GM23248 (cell line): Measurements from ENCODE around the gene SMARCAL1. TPM values are rescaled to one million over a fixed set of nuclear protein-coding genes. Genes with fewer than 3 reads are reported as not detected.
A peak's percentile ranks its signal among the peaks of the same experiment; 100 is the strongest.
"Not testable (repeated sequence)": the region's sequence is repeated elsewhere in the genome, so short reads cannot be mapped to it uniquely, and the experiment has no call there.

Experiments
- DNase-seq: peaks from one replicate; pipeline ENCODE4 v3.0.0-alpha.2; 2015
- H2AFZ ChIP-seq: fragments of 200-600 bp; sonication (generic); 2 replicates; pipeline ENCODE4 v1.6.1; 2016; ENCODE audit warnings: antibody characterized with exemption
- H3F3A ChIP-seq: fragments of 200-600 bp; sonication (generic); 2 replicates; pipeline ENCODE4 v1.6.1; 2016; ENCODE audit warnings: mild to moderate bottlenecking, antibody characterized with exemption, mixed run types; ENCODE audit not compliant: insufficient read depth
- H3K27ac ChIP-seq: fragments of 200-600 bp; sonication (generic); 2 replicates; pipeline ENCODE4 v1.5.1; 2016; ENCODE audit warnings: mild to moderate bottlenecking
- H3K27me3 ChIP-seq: fragments of 200-600 bp; sonication (generic); replicated peaks from 2 replicates; pipeline ENCODE4 v1.6.1; 2016; ENCODE audit warnings: mild to moderate bottlenecking; ENCODE audit not compliant: insufficient read depth
- H3K36me3 ChIP-seq: fragments of 200-600 bp; sonication (generic); 2 replicates; pipeline ENCODE4 v1.6.1; 2016; ENCODE audit warnings: low read depth, mild to moderate bottlenecking
- H3K4me1 ChIP-seq: fragments of 200-600 bp; sonication (generic); 2 replicates; pipeline ENCODE4 v1.6.1; 2016; ENCODE audit warnings: mild to moderate bottlenecking; ENCODE audit not compliant: insufficient read depth
- H3K4me2 ChIP-seq: fragments of 200-600 bp; sonication (generic); one replicate; pipeline ENCODE4 v1.6.1; 2016; ENCODE audit warnings: mild to moderate bottlenecking; ENCODE audit not compliant: unreplicated experiment
- H3K4me3 ChIP-seq: fragments of 200-600 bp; sonication (generic); 2 replicates; pipeline ENCODE4 v1.5.1; 2016; ENCODE audit warnings: mild to moderate bottlenecking
- H3K79me2 ChIP-seq: fragments of 200-600 bp; sonication (generic); 2 replicates; pipeline ENCODE4 v1.6.1; 2016; ENCODE audit warnings: mild to moderate bottlenecking; ENCODE audit not compliant: insufficient read depth
- H3K9ac ChIP-seq: fragments of 200-600 bp; sonication (generic); 2 replicates; pipeline ENCODE4 v1.6.1; 2016; ENCODE audit warnings: mild to moderate bottlenecking
- H3K9me2 ChIP-seq: fragments of 200-600 bp; sonication (generic); 2 replicates; pipeline ENCODE4 v1.6.1; 2016; ENCODE audit warnings: mixed run types, mild to moderate bottlenecking, moderate library complexity; ENCODE audit not compliant: insufficient read depth
- H3K9me3 ChIP-seq: fragments of 200-600 bp; sonication (generic); one replicate; pipeline ENCODE4 v1.6.1; 2017; ENCODE audit warnings: low read depth
- H4K20me1 ChIP-seq: fragments of 200-600 bp; sonication (generic); 2 replicates; pipeline ENCODE4 v1.6.0; 2016; ENCODE audit not compliant: insufficient read depth
- EZH2 ChIP-seq: fragments of 200-600 bp; sonication (generic); IDR thresholded peaks from 2 replicates; pipeline ENCODE4 v1.6.1; 2018; ENCODE audit warnings: antibody characterized with exemption, mild to moderate bottlenecking; ENCODE audit not compliant: insufficient read depth, poor library complexity, severe bottlenecking
- EZH2phosphoT487 ChIP-seq: fragments of 200-600 bp; sonication (generic); IDR thresholded peaks from 2 replicates; pipeline ENCODE4 v1.6.1; 2018; ENCODE audit warnings: antibody characterized with exemption, moderate library complexity, mild to moderate bottlenecking, low read depth; ENCODE audit not compliant: insufficient read depth
- WGBS, 2 experiments: methylation state at CpG; one replicate each; pipeline ENCODE4 v1.1.6; 2015 to 2017; ENCODE audit warnings: low lambda C conversion rate in 2 of 2, low coverage in 1 of 2; ENCODE audit errors: missing lambda C conversion rate in 2 of 2; 5-methylcytosine and 5-hydroxymethylcytosine counted together
- in situ Hi-C: fragments of 300-500 bp; cut with MboI; formaldehyde crosslinking; loops from 2 replicates; pipeline ENCODE4 v1.15.0; 2020
- polyA plus RNA-seq: library from polyadenylated mRNA; unstranded; fragments of >200 nt; fragmentation: Nextera tagmentation; extraction: Ambion mirVana; gene quantifications from 2 replicates; pipeline ENCODE4 v1.2.1, GENCODE V29; 2016
- total RNA-seq: library from RNA; depleted of rRNA; stranded (reverse); fragments of >200 nt; shearing (Covaris generic); gene quantifications from 2 replicates; pipeline ENCODE4 v1.2.3, GENCODE V29; 2014

SMARCAL1 gene
- total and polyA plus RNA-seq, 2 experiments from 2014 or later: 10.9 to 30.5 TPM

GRCh38 chr2:216372761-216373291, 39.5 kb upstream of the SMARCAL1 start:
- Histone ChIP-seq H3K36me3 (no peaks in the 10 kb centered on the region), H3K4me3 (peak overlapping the region; percentile 76), H3F3A (peaks cover 26% of the 10 kb centered on the region), H3K27me3 (no peaks in the 10 kb centered on the region), H2AFZ (no peak overlapping the region), H3K79me2 (peaks cover 34% of the 10 kb centered on the region), H3K9ac (peak overlapping the region; percentile 55), H3K9me3 (no peaks in the 10 kb centered on the region), H3K4me1 (peaks cover 37% of the 10 kb centered on the region), H4K20me1 (no peaks in the 10 kb centered on the region), H3K27ac (peak overlapping the region; percentile 89), H3K9me2 (no peaks in the 10 kb centered on the region), H3K4me2 (peak overlapping the region; percentile 96)
- peak; percentile 88 for DNase-seq
- in situ Hi-C loops: no loop called here
- TF ChIP-seq EZH2: no peak
- TF ChIP-seq EZH2phosphoT487: no peak
- 1 to 2% methylated on average over 6 of the region's 6 CpGs for WGBS, 2 experiments

GRCh38 chr2:216373896-216374295, 38.4 kb upstream of the SMARCAL1 start:
- Histone ChIP-seq H3K9ac (no peak overlapping the region), H3K79me2 (peaks cover 23% of the 10 kb centered on the region), H3K36me3 (no peaks in the 10 kb centered on the region), H3K4me2 (peak overlapping the region; percentile 27), H2AFZ (no peak overlapping the region), H3K9me3 (no peaks in the 10 kb centered on the region), H3K27me3 (no peaks in the 10 kb centered on the region), H3K4me1 (peaks cover 31% of the 10 kb centered on the region), H3K4me3 (no peak overlapping the region), H3K27ac (peak overlapping the region; percentile 31), H3K9me2 (no peaks in the 10 kb centered on the region), H4K20me1 (no peaks in the 10 kb centered on the region), H3F3A (peaks cover 26% of the 10 kb centered on the region)
- DNase-seq: no peak
- in situ Hi-C loops: no loop called here
- no peak for TF ChIP-seq EZH2phosphoT487
- TF ChIP-seq EZH2: no peak

- no peak overlapping the region for H2AFZ ChIP-seq
- H3K27me3 ChIP-seq: no peaks in the 10 kb centered on the region
- H3K4me1 ChIP-seq: peaks cover 28% of the 10 kb centered on the region
- no peaks in the 10 kb centered on the region for H3K9me2 ChIP-seq
- H3K4me3 ChIP-seq: no peak overlapping the region
- no peak overlapping the region for H3K4me2 ChIP-seq
- no peaks in the 10 kb centered on the region for H3K9me3 ChIP-seq
- H3F3A ChIP-seq: peaks cover 26% of the 10 kb centered on the region
- in situ Hi-C loops: no loop called here
- H4K20me1 ChIP-seq: no peaks in the 10 kb centered on the region
- H3K9ac ChIP-seq: no peak overlapping the region
- DNase-seq: peak; percentile 19
- H3K36me3 ChIP-seq: no peaks in the 10 kb centered on the region
- 30 to 32% methylated on average over 1 of the region's 1 CpG for WGBS, 2 experiments
- H3K27ac ChIP-seq: no peak overlapping the region
- TF ChIP-seq EZH2 (no peak), EZH2phosphoT487 (no peak)
- peaks cover 10% of the 10 kb centered on the region for H3K79me2 ChIP-seq
Observed at GRCh38 chr2:216375286-216375685, 37.0 kb upstream of the SMARCAL1 start.

- 0 out of 2 replicates have a peak, but pooled peaks cover 10% of the 10 kb centered on the region for H3F3A ChIP-seq
- no peak for TF ChIP-seq EZH2
- in situ Hi-C loops: no loop called here
- no peaks in the 10 kb centered on the region for H3K36me3 ChIP-seq
- no peak overlapping the region for H3K27ac ChIP-seq
- H3K4me1 ChIP-seq: peaks cover 9% of the 10 kb centered on the region
- H3K4me2 ChIP-seq: no peak overlapping the region
- no peaks in the 10 kb centered on the region for H4K20me1 ChIP-seq
- no peaks in the 10 kb centered on the region for H3K79me2 ChIP-seq
- no peak for DNase-seq
- no peaks in the 10 kb centered on the region for H3K27me3 ChIP-seq
- no peak overlapping the region for H2AFZ ChIP-seq
- no peak overlapping the region for H3K9ac ChIP-seq
- H3K4me3 ChIP-seq: no peak overlapping the region
- WGBS, 2 experiments: 77 to 79% methylated on average over 5 of the region's 5 CpGs
- H3K9me2 ChIP-seq: no peaks in the 10 kb centered on the region
- H3K9me3 ChIP-seq: no peaks in the 10 kb centered on the region
Observed at GRCh38 chr2:216379977-216380376, 32.3 kb upstream of the SMARCAL1 start.

GRCh38 chr2:216384409-216384808, 27.9 kb upstream of the SMARCAL1 start:
- H3K27me3 ChIP-seq, H3K4me3 ChIP-seq, in situ Hi-C loops, H2AFZ ChIP-seq, H3K36me3 ChIP-seq, H3K9ac ChIP-seq, H3K79me2 ChIP-seq, H3K9me2 ChIP-seq, H3K27ac ChIP-seq, H3F3A ChIP-seq, H4K20me1 ChIP-seq, DNase-seq, H3K9me3 ChIP-seq, H3K4me2 ChIP-seq, H3K4me1 ChIP-seq: not testable (repeated sequence)
- whole genome bisulfite sequencing, 2 experiments: 45 to 50% methylated on average over 2 of the region's 2 CpGs
